ENCODE results near the gene NEURL1. TPM values are rescaled to one million over a fixed set of nuclear protein-coding genes. Genes with fewer than 3 reads are reported as not detected.

NEURL1 gene
- total and polyA plus RNA-seq, 10 of the 15 experiments (the other 5 are each of a cell fraction or from before 2014, with no cell fraction given): 0.02 to 0.05 (median 0.05) TPM; not detected in 6

- ChIA-PET CTCF (interaction anchor here (0.6 to 17.8 kb wide), 4 partner anchors 23 to 35 kb away, joined by 3 to 163 read pairs (median 22); partner anchors contain the start of gene CALHM3), SMC1A (ENCODE audit: uncharacterized antibody, unreplicated experiment) (interaction anchor here (9.6 kb wide), 1 partner anchor 25 kb away, joined by 124 read pairs; no protein-coding TSS in a partner anchor), POLR2A (interaction anchor here (0.9 to 9.5 kb wide), 3 partner anchors 13 to 27 kb away, joined by 3 to 144 read pairs (median 6); no protein-coding TSS in a partner anchor), RAD21 (ENCODE audit: unreplicated experiment) (interaction anchor here (1.1 to 7.1 kb wide), 4 partner anchors 18 to 32 kb away, joined by 3 to 73 read pairs (median 29); no protein-coding TSS in a partner anchor)
- BruUV-seq (replicated peaks): no TSS peak
- H3K27me3 ChIP-seq (replicated peaks in 1 of 2; ENCODE audit: control insufficient read depth in 2 of 2, insufficient read depth in 2 of 2, low read length in 1 of 2): no peaks in the 10 kb centered on the region
- ATAC-seq (no peak), DNase-seq (ENCODE audit: low read depth, low spot score) (no peak), FAIRE-seq (no peak)
- H3K4me2 ChIP-seq (ENCODE audit: control insufficient read depth, insufficient read depth): peak overlapping the region; percentile 72
- H3K36me3 ChIP-seq (ENCODE audit: control insufficient read depth in 2 of 2, insufficient read depth in 2 of 2, low read length in 1 of 2): peaks cover 24 to 25% of the 10 kb centered on the region in 2 experiments
- peaks cover 24% of the 10 kb centered on the region for H3K4me1 ChIP-seq (ENCODE audit: control insufficient read depth, insufficient read depth, low read length)
- no peak overlapping the region for H2AFZ ChIP-seq (ENCODE audit: control insufficient read depth, low read depth, low read length)
- no peaks in the 10 kb centered on the region for H3K9me3 ChIP-seq (replicated peaks; ENCODE audit: control insufficient read depth, insufficient read depth, low read length)
- H4K20me1 ChIP-seq (ENCODE audit: control insufficient read depth, insufficient read depth): no peaks in the 10 kb centered on the region; the same call in 1 of the 2 replicates
- peaks cover 30% of the 10 kb centered on the region for H3K79me2 ChIP-seq (ENCODE audit: control insufficient read depth, insufficient read depth, low read length)
- in situ Hi-C loops (cut with MboI) (no loop called here), intact Hi-C loops (cut with micrococcal nuclease; ENCODE audit: unreplicated experiment) (loop anchor here (5.0 kb wide), 1 partner anchor 34 kb away; no protein-coding TSS in a partner anchor)
- WGBS (ENCODE audit: insufficient coverage, insufficient replicate concordance, low lambda C conversion rate, missing lambda C conversion rate): 0% methylated on average over 1 of the region's 1 CpG
- no peak overlapping the region; the same call in 1 of the 2 replicates for H3K9ac ChIP-seq (ENCODE audit: control insufficient read depth, insufficient read depth, low read length)
- peak overlapping the region; percentile 45; the same call in 1 of the 2 replicates for H3K4me3 ChIP-seq
- no peak overlapping the region for H3K27ac ChIP-seq (ENCODE audit: control insufficient read depth, insufficient read depth)
- TF ChIP-seq E2F4 (IDR thresholded peaks at IDR 0.05; ENCODE audit: low read depth, low read length): no peak
- TF ChIP-seq BMI1 (IDR thresholded peaks at IDR 0.05; ENCODE audit: borderline replicate concordance): no peak
- no peak for TF ChIP-seq IRF5 (IDR thresholded peaks at IDR 0.05; ENCODE audit: borderline replicate concordance)
- no peak for TF ChIP-seq RCOR1 (conservative IDR thresholded peaks at IDR 0.05; ENCODE audit: low read depth, low read length)
- no peak for TF ChIP-seq RB1 (IDR thresholded peaks at IDR 0.05; ENCODE audit: borderline replicate concordance)
- no peak for TF ChIP-seq SPI1 (IDR thresholded peaks at IDR 0.05; ENCODE audit: borderline replicate concordance, insufficient read depth, low read depth, low read length)
- TF ChIP-seq IRF4 (IDR thresholded peaks at IDR 0.05; ENCODE audit: low read depth, low read length): no peak
- TF ChIP-seq NFIC (IDR thresholded peaks at IDR 0.05; ENCODE audit: low read depth, low read length): no peak
- TF ChIP-seq NFXL1 (IDR thresholded peaks at IDR 0.05; ENCODE audit: borderline replicate concordance): no peak
- no peak for TF ChIP-seq EED (IDR thresholded peaks at IDR 0.05; ENCODE audit: low read depth)
- no peak for TF ChIP-seq YY1 (IDR thresholded peaks at IDR 0.05; ENCODE audit: low read depth, low read length)
- TF ChIP-seq NFYB (IDR thresholded peaks at IDR 0.05; ENCODE audit: insufficient read depth, low read depth, low read length): no peak
These were observed 44.8 kb upstream of the NEURL1 start for GRCh38 chr10:103448746-103449145.

All from GM12878 (cell line).